Measurements from ENCODE around the gene ZNF584. TPM values are rescaled to one million over a fixed set of nuclear protein-coding genes. Genes with fewer than 3 reads are reported as not detected.

The ZNF584 gene
- total RNA-seq, 1 donor from 2014 or later, result 18.2 TPM

DNA sequence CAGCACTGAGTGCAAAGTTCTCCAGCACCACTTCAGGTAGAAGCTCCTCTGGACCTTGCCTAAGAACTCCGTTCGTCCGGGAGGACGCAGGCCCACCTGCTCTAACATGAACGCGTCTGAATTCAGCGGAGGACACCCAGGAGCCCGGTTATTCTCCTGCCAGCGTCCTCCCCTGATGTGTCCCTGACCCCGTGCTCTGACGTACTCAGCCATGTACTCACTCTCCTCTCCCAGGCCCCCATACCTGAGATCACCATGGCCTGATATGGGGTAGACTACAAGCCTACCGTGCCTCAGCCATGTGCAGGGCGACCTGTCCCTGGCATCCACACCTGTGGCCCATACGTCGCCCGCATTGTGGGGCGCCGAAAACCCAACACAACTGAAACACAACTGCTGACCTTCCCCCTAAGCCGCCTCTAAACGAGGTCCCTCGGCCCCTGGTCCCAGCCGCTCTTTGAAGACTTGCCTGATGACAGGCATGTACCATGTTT is 744 bp upstream of the ZNF584 start:
- H3K9me3 Mint-ChIP-seq, result no peaks in the 10 kb centered on the region
- TF ChIP-seq, protein P1, sequence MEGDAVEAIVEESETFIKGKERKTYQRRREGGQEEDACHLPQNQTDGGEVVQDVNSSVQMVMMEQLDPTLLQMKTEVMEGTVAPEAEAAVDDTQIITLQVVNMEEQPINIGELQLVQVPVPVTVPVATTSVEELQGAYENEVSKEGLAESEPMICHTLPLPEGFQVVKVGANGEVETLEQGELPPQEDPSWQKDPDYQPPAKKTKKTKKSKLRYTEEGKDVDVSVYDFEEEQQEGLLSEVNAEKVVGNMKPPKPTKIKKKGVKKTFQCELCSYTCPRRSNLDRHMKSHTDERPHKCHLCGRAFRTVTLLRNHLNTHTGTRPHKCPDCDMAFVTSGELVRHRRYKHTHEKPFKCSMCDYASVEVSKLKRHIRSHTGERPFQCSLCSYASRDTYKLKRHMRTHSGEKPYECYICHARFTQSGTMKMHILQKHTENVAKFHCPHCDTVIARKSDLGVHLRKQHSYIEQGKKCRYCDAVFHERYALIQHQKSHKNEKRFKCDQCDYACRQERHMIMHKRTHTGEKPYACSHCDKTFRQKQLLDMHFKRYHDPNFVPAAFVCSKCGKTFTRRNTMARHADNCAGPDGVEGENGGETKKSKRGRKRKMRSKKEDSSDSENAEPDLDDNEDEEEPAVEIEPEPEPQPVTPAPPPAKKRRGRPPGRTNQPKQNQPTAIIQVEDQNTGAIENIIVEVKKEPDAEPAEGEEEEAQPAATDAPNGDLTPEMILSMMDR (conservative IDR thresholded peaks at IDR 0.05), result no peak
- no peak for DNase-seq (ENCODE audit: extremely low spot score, unreplicated experiment)
- peak overlapping the region; percentile 94 for H3K27ac Mint-ChIP-seq
- H3K4me1 Mint-ChIP-seq (ENCODE audit: unreplicated experiment), result peaks cover 21% of the 10 kb centered on the region
- H3K27me3 Mint-ChIP-seq, result no peaks in the 10 kb centered on the region
- H3K36me3 Mint-ChIP-seq, result peaks cover 8% of the 10 kb centered on the region
- peak overlapping the region; percentile 95 for H3K4me3 Mint-ChIP-seq

DNA sequence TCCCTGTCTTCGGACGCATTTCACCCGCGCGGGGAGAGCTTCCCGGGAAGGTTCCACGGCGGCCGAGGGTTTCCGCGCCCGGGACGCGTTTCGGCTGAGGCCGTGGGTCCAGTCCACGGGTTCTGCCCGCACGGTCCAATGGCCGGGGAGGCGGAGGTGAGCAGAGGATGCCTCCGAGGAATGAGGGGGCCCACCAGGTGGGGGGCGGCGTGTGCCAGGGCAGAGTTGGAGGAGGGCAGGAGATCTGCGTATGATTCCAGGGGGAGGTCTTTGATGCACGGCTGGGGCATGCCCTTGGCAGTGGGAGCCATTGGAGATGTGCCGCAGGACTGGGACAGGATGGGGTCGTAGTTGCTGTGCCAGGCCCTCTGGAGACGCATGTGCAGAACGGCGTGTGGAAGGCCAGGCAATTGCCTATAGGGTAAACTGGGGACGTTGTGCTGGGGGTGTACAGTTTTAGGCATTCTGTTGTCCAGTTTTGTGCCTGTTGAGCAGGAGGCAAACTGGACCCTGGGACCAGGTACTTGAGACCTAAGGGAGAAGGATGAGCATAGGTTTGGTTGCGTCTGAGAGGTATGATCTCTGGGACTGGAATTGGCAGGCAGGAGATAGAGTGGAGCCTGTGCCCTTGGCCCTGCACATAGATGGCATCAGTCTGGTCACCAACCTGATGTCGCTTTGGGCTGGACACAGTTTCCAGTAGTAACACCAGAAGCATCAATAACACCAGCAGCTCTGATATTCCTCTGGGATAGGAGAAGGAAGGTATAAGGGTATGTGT is 751 bp downstream of the ZNF584 start:
- TF ChIP-seq, protein P1 (conservative IDR thresholded peaks at IDR 0.05), result no peak
- peak overlapping the region; percentile 95 for H3K4me3 Mint-ChIP-seq
- H3K36me3 Mint-ChIP-seq, result peaks cover 8% of the 10 kb centered on the region
- H3K27me3 Mint-ChIP-seq, result no peaks in the 10 kb centered on the region
- peak overlapping the region; percentile 80 for H3K27ac Mint-ChIP-seq
- H3K4me1 Mint-ChIP-seq (ENCODE audit: unreplicated experiment), result peaks cover 17% of the 10 kb centered on the region
- H3K9me3 Mint-ChIP-seq, result no peaks in the 10 kb centered on the region
- no peak for DNase-seq (ENCODE audit: extremely low spot score, unreplicated experiment)

DNA sequence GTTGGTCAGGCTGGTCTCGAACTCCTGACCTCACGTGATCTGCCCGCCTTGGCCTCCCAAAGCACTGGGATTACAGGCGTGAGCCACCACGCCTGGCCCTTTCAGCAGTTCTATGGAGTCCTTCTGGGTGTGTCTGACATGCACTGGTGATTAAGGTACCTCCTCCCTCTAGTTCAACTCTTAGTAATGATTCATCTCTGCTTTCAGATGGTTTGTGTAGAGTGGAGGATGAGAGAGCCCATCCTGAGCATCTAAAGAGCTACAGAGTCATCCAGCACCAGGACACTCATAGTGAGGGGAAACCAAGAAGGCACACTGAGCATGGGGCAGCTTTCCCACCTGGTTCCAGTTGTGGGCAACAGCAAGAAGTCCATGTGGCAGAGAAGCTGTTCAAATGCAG is 8.2 kb downstream of the ZNF584 start:
- Mint-ChIP-seq H3K36me3 (peaks cover 34% of the 10 kb centered on the region), H3K27ac (no peak overlapping the region), H3K27me3 (no peaks in the 10 kb centered on the region), H3K4me3 (no peak overlapping the region), H3K9me3 (no peaks in the 10 kb centered on the region), H3K4me1 (ENCODE audit: unreplicated experiment) (no peaks in the 10 kb centered on the region)
- TF ChIP-seq, protein P1 (conservative IDR thresholded peaks at IDR 0.05), result no peak
- DNase-seq (ENCODE audit: extremely low spot score, unreplicated experiment), result no peak

DNA sequence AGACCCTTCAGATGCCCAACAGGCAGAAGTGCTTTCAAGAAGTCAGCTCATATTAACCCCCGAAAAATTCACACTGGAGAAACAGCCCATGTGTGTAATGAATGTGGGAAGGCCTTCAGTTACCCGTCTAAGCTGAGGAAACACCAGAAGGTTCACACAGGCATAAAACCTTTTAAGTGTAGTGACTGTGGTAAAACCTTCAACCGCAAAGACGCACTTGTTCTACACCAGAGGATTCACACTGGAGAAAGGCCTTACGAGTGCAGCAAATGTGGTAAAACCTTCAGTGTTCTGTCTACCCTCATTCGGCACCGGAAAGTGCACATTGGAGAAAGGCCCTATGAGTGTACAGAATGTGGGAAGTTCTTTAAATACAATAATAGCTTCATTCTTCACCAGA is 8.6 kb downstream of the ZNF584 start:
- Mint-ChIP-seq H3K36me3 (peaks cover 36% of the 10 kb centered on the region), H3K4me3 (no peak overlapping the region), H3K27me3 (no peaks in the 10 kb centered on the region), H3K4me1 (ENCODE audit: unreplicated experiment) (no peaks in the 10 kb centered on the region), H3K27ac (no peak overlapping the region), H3K9me3 (peaks cover 1% of the 10 kb centered on the region)
- TF ChIP-seq, protein P1 (conservative IDR thresholded peaks at IDR 0.05), result no peak
- no peak for DNase-seq (ENCODE audit: extremely low spot score, unreplicated experiment)

DNA sequence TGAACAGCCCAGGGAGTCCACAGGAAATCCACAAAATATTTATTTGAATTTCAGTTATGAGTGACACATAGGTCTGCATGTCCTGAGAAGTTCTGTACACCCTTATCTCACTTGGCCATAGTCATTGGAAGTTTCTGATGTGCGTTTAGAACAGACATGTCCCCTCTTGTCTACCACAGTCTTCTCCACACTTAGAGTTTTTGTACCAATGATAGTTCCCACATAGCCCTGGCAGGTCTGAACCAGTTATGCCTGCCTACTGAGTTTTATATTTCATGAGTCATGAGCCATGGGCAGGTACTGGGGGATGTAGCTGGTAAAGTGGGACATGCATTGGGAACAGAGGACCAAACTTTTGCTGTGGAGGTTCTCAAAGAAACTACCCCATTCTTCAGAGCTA is 20.2 kb downstream of the ZNF584 start:
- TF ChIP-seq, protein P1 (conservative IDR thresholded peaks at IDR 0.05), result no peak
- Mint-ChIP-seq H3K4me3 (no peak overlapping the region), H3K36me3 (peaks cover 34% of the 10 kb centered on the region), H3K27me3 (no peaks in the 10 kb centered on the region), H3K4me1 (ENCODE audit: unreplicated experiment) (no peaks in the 10 kb centered on the region), H3K9me3 (peaks cover 5% of the 10 kb centered on the region), H3K27ac (no peak overlapping the region)
- DNase-seq (ENCODE audit: extremely low spot score, unreplicated experiment), result no peak

Data from type B pancreatic cell (in vitro differentiated cells).